Measurements from ENCODE around the gene AKR1C8.

AKR1C8 gene

DNA sequence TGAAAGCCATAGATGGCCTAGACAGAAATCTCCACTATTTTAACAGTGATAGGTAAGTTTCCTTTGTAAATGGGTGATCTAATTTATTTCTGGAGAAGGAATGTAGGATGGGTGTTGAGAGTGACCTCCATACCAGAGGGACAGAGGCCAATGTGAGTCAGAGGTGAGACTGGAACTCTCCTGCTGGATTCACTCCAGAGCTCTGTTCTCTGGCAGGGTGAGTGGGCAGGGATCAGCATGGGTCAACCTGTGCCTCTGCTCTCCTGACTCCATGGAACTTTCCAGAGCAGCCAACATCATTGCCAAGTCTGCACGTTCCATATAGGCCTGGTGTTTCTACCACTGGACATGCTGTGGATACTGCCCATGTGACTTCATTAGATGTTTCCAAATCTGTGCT, 79.3 kb downstream of the AKR1C8 start:
- H3K27me3 Mint-ChIP-seq (ENCODE audit: low read depth), result no peaks in the 10 kb centered on the region
- peaks cover 11% of the 10 kb centered on the region for H3K36me3 Mint-ChIP-seq (ENCODE audit: low read depth)
- peaks cover 11% of the 10 kb centered on the region for H3K9me3 Mint-ChIP-seq
- H3K27ac Mint-ChIP-seq, result no peak overlapping the region
- H3K4me1 Mint-ChIP-seq, result no peaks in the 10 kb centered on the region
- TF ChIP-seq, protein P1, sequence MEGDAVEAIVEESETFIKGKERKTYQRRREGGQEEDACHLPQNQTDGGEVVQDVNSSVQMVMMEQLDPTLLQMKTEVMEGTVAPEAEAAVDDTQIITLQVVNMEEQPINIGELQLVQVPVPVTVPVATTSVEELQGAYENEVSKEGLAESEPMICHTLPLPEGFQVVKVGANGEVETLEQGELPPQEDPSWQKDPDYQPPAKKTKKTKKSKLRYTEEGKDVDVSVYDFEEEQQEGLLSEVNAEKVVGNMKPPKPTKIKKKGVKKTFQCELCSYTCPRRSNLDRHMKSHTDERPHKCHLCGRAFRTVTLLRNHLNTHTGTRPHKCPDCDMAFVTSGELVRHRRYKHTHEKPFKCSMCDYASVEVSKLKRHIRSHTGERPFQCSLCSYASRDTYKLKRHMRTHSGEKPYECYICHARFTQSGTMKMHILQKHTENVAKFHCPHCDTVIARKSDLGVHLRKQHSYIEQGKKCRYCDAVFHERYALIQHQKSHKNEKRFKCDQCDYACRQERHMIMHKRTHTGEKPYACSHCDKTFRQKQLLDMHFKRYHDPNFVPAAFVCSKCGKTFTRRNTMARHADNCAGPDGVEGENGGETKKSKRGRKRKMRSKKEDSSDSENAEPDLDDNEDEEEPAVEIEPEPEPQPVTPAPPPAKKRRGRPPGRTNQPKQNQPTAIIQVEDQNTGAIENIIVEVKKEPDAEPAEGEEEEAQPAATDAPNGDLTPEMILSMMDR (IDR thresholded peaks at IDR 0.05; ENCODE audit: unreplicated experiment in 3 of 3), result no peak
- H3K4me3 Mint-ChIP-seq, result no peak overlapping the region

Measured in nephron (organoid).